ENCODE data around the gene RHOBTB1. TPM values are rescaled to one million over a fixed set of nuclear protein-coding genes. Genes with fewer than 3 reads are reported as not detected.

Gene RHOBTB1
- total and polyA plus RNA-seq, 2 donors (not counting 1 experiment from before 2014, with no cell fraction given), result 19.8 to 42.6 TPM

- Histone ChIP-seq H3K27me3 (ENCODE audit: control insufficient read depth, insufficient read depth, low read length) (no peaks in the 10 kb centered on the region), H4K20me1 (ENCODE audit: control insufficient read depth, extremely low read depth, insufficient read depth, low read length) (no peaks in the 10 kb centered on the region), H3K4me1 (ENCODE audit: control insufficient read depth, extremely low read depth, insufficient read depth, low read length) (peaks cover 3% of the 10 kb centered on the region), H2AFZ (ENCODE audit: low read length) (no peak overlapping the region), H3K27ac (ENCODE audit: insufficient read depth, low read length) (no peak overlapping the region), H3K4me2 (ENCODE audit: extremely low read depth, insufficient read depth, low read length) (no peak overlapping the region), H3K9ac (ENCODE audit: insufficient read depth, low read length) (no peak overlapping the region), H3K9me3 (ENCODE audit: control insufficient read depth, insufficient read depth, low read depth, low read length) (no peaks in the 10 kb centered on the region), H3K79me2 (ENCODE audit: control insufficient read depth, insufficient read depth, low read length) (no peaks in the 10 kb centered on the region), H3K4me3 (replicated peaks in 1 of 4; ENCODE audit: control extremely low read depth in 1 of 4, insufficient read depth in 1 of 4, low read depth in 3 of 4, low read length in 4 of 4) (no peak overlapping the region), H3K36me3 (ENCODE audit: control insufficient read depth, insufficient read depth, low read length) (no peaks in the 10 kb centered on the region)
- DNase-seq (ENCODE audit: low read depth in 2 of 2), result peak in 1 of 2 donors; percentile 81
- TF ChIP-seq CTCF (conservative IDR thresholded peaks at IDR 0.05 in 1 of 2, IDR thresholded peaks at IDR 0.05 in 1 of 2; ENCODE audit: low read depth in 1 of 2, low read length in 2 of 2) (no peak), EZH2 (IDR thresholded peaks at IDR 0.05; ENCODE audit: low read length, missing control alignments) (no peak)
These were observed 115.5 kb downstream of the RHOBTB1 start for GRCh38 chr10:60828489-60828852.

GRCh38 chr10:60827791-60828488 is 116.0 kb downstream of the RHOBTB1 start:
- TF ChIP-seq EZH2 (IDR thresholded peaks at IDR 0.05; ENCODE audit: low read length, missing control alignments), result no peak
- no peak for TF ChIP-seq CTCF (conservative IDR thresholded peaks at IDR 0.05 in 1 of 2, IDR thresholded peaks at IDR 0.05 in 1 of 2; ENCODE audit: low read depth in 1 of 2, low read length in 2 of 2)
- H3K27ac ChIP-seq (ENCODE audit: insufficient read depth, low read length), result no peak overlapping the region
- H3K4me2 ChIP-seq (ENCODE audit: extremely low read depth, insufficient read depth, low read length), result no peak overlapping the region
- peak in 1 of 2 donors; percentile 94 for DNase-seq (ENCODE audit: low read depth in 2 of 2)
- no peaks in the 10 kb centered on the region for H3K79me2 ChIP-seq (ENCODE audit: control insufficient read depth, insufficient read depth, low read length)
- peaks cover 3% of the 10 kb centered on the region for H3K4me1 ChIP-seq (ENCODE audit: control insufficient read depth, extremely low read depth, insufficient read depth, low read length)
- H3K36me3 ChIP-seq (ENCODE audit: control insufficient read depth, insufficient read depth, low read length), result no peaks in the 10 kb centered on the region
- no peak overlapping the region for H3K4me3 ChIP-seq (replicated peaks in 1 of 4; ENCODE audit: control extremely low read depth in 1 of 4, insufficient read depth in 1 of 4, low read depth in 3 of 4, low read length in 4 of 4)
- no peaks in the 10 kb centered on the region for H4K20me1 ChIP-seq (ENCODE audit: control insufficient read depth, extremely low read depth, insufficient read depth, low read length)
- H2AFZ ChIP-seq (ENCODE audit: low read length), result no peak overlapping the region
- H3K9me3 ChIP-seq (ENCODE audit: control insufficient read depth, insufficient read depth, low read depth, low read length), result no peaks in the 10 kb centered on the region
- H3K9ac ChIP-seq (ENCODE audit: insufficient read depth, low read length), result no peak overlapping the region
- H3K27me3 ChIP-seq (ENCODE audit: control insufficient read depth, insufficient read depth, low read length), result no peaks in the 10 kb centered on the region

GRCh38 chr10:60825520-60825919 is 118.5 kb downstream of the RHOBTB1 start:
- H3K36me3 ChIP-seq (ENCODE audit: control insufficient read depth, insufficient read depth, low read length), result no peaks in the 10 kb centered on the region
- no peak overlapping the region for H3K27ac ChIP-seq (ENCODE audit: insufficient read depth, low read length)
- TF ChIP-seq CTCF (conservative IDR thresholded peaks at IDR 0.05 in 1 of 2, IDR thresholded peaks at IDR 0.05 in 1 of 2; ENCODE audit: low read depth in 1 of 2, low read length in 2 of 2) (no peak), EZH2 (IDR thresholded peaks at IDR 0.05; ENCODE audit: low read length, missing control alignments) (no peak)
- H3K4me3 ChIP-seq (replicated peaks in 1 of 4; ENCODE audit: control extremely low read depth in 1 of 4, insufficient read depth in 1 of 4, low read depth in 3 of 4, low read length in 4 of 4), result no peak overlapping the region
- H3K4me2 ChIP-seq (ENCODE audit: extremely low read depth, insufficient read depth, low read length), result no peak overlapping the region
- no peaks in the 10 kb centered on the region for H3K79me2 ChIP-seq (ENCODE audit: control insufficient read depth, insufficient read depth, low read length)
- H3K9ac ChIP-seq (ENCODE audit: insufficient read depth, low read length), result no peak overlapping the region
- no peaks in the 10 kb centered on the region for H3K27me3 ChIP-seq (ENCODE audit: control insufficient read depth, insufficient read depth, low read length)
- no peak for DNase-seq (ENCODE audit: low read depth in 2 of 2)
- H4K20me1 ChIP-seq (ENCODE audit: control insufficient read depth, extremely low read depth, insufficient read depth, low read length), result no peaks in the 10 kb centered on the region
- no peak overlapping the region for H2AFZ ChIP-seq (ENCODE audit: low read length)
- H3K9me3 ChIP-seq (ENCODE audit: control insufficient read depth, insufficient read depth, low read depth, low read length), result no peaks in the 10 kb centered on the region
- H3K4me1 ChIP-seq (ENCODE audit: control insufficient read depth, extremely low read depth, insufficient read depth, low read length), result peaks cover 7% of the 10 kb centered on the region
